Measurements from ENCODE around the gene TMEM272.

The TMEM272 gene

GRCh38 chr13:51803422-51804294 is 41.3 kb downstream of the TMEM272 start, which contains the start of gene DHRS12:
Gene DHRS12, minus strand, starts transcription at chr13:51804163. Its CDS starts 4,504 bp downstream, at chr13:51799659.
- no peak for DNase-seq

GRCh38 chr13:51802631-51803418 is 42.2 kb downstream of the TMEM272 start:
- DNase-seq, result no peak

- peak; percentile 26 for DNase-seq
These were observed 43.3 kb downstream of the TMEM272 start for GRCh38 chr13:51801631-51802099.

GRCh38 chr13:51800486-51800885 is 44.5 kb downstream of the TMEM272 start:
- DNase-seq, result no peak

- DNase-seq, result no peak
These were observed 45.7 kb downstream of the TMEM272 start for GRCh38 chr13:51799261-51799660.

- peak; percentile 50 for DNase-seq
These were observed 47.1 kb downstream of the TMEM272 start for GRCh38 chr13:51797664-51798488.

GRCh38 chr13:51796546-51796945 is 48.4 kb downstream of the TMEM272 start:
- no peak for DNase-seq

- DNase-seq, result no peak
These were observed 49.6 kb downstream of the TMEM272 start for GRCh38 chr13:51795419-51795818.

- no peak for DNase-seq
These were observed 50.0 kb downstream of the TMEM272 start for GRCh38 chr13:51794964-51795363.

GRCh38 chr13:51793570-51794271 is 51.3 kb downstream of the TMEM272 start:
- no peak for DNase-seq

- no peak for DNase-seq
These were observed 58.3 kb downstream of the TMEM272 start for GRCh38 chr13:51786425-51787265.

GRCh38 chr13:51785712-51786424 is 59.1 kb downstream of the TMEM272 start:
- DNase-seq, result peak; percentile 8

GRCh38 chr13:51784097-51784496 is 60.9 kb downstream of the TMEM272 start:
- DNase-seq, result no peak

- no peak for DNase-seq
These were observed 61.4 kb downstream of the TMEM272 start for GRCh38 chr13:51783428-51784094.

- no peak for DNase-seq
These were observed 62.8 kb downstream of the TMEM272 start for GRCh38 chr13:51782026-51782710.

- no peak for DNase-seq
These were observed 63.5 kb downstream of the TMEM272 start for GRCh38 chr13:51781246-51782022.

GRCh38 chr13:51780099-51780498 is 64.9 kb downstream of the TMEM272 start:
- no peak for DNase-seq

GRCh38 chr13:51778392-51778791 is 66.6 kb downstream of the TMEM272 start:
- no peak for DNase-seq
